HG03060 (cell line): ENCODE measurements around the gene SLC7A5.
"Not testable (repeated sequence)": the region's sequence is repeated elsewhere in the genome, so short reads cannot be mapped to it uniquely, and the experiment has no call there.

Experiments used
- ATAC-seq: cut with Tn5 transposase; IDR thresholded peaks from one replicate; pipeline ENCODE4 v1.9.1; 2021; ENCODE audit warnings: low read depth, moderate number of reproducible peaks; ENCODE audit not compliant: unreplicated experiment

Gene SLC7A5

DNA sequence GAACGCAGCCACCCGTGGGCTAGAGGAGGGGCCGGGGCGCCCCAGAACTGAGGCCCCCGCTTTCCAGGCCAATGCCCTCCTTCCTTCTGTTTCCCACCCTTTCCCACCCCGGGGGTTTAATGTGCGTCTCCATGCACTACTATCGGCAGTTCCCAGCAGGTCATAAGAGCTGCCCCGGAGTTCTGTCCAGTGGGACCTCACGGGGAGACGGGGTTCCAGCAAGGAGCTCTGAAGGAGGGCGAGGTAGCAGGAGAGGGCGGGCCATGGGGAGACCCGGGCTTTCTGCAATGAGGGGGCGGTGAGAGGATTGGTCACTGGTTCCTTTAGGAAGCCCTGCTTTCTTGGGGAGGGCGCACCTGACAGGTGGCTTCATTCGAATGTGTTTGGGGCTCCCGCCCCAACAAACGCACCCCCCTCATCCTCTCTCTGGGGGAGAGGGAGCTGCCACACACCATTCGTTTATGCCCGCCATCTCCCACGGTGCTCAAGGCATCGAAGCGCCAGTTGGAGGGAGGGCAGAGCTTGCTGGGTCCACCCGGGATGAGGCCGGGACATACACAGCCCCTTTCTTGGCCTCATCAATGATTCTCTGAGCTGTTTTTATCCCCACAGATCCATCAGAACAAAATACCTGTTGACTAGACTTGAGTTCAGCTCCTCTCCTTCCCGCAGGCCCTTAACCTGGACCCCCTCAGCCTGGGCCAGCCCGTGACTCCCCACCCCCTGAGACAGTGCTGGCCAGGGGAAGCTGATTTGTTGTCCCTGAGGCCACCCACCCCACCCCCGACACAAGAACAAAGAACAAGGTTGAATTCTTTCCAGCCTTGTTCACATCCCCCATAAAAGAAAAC is 44.1 kb downstream of the SLC7A5 start:
- ATAC-seq: no peak

DNA sequence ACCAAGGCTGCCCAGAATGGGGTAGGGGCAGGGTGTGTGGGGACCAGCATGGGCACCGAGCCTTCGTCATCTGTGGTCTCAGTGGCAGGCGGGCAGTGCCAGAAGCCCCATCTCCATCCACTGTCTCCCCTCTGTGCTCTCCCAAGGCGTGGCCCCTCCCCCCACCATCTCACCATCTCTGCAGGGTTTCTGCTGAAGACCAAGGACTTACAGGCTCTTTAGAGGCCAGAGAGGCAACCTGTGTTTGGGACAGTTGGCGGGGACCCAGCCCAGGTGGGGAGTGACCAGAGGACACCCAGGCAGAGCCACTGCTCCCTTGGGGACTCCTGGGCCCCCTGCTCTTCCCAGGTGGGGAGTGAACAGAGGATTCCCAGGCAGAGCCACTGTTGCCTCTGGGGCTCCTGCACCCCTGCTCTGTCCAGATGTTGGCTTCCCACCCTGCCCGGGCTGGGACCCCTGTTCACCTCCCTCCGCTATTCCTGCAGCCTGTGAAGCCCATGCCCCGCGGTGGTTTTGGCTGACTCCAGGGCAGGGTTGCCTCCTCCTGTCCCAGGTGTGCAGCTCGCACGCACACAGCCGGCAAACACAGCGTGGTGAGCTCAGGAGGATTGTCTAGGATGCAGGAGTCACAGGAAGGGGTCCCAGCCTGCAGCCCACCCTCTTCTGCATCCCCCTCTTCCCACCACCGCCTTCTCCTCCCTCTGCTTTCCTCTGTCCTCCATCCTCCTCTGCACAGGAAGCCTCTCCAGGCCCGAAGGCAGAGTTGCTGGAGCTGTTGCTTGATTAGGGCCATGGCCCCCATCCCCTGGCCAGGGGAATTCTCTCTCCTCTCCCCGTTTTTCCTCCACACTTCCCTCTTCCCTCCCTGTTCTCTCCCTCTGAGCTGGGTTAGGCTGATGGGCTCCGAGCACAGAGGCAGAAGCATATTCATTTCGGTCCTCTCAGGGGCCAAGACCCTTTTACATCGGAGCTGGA is 45.0 kb downstream of the SLC7A5 start:
- no peak for ATAC-seq

DNA sequence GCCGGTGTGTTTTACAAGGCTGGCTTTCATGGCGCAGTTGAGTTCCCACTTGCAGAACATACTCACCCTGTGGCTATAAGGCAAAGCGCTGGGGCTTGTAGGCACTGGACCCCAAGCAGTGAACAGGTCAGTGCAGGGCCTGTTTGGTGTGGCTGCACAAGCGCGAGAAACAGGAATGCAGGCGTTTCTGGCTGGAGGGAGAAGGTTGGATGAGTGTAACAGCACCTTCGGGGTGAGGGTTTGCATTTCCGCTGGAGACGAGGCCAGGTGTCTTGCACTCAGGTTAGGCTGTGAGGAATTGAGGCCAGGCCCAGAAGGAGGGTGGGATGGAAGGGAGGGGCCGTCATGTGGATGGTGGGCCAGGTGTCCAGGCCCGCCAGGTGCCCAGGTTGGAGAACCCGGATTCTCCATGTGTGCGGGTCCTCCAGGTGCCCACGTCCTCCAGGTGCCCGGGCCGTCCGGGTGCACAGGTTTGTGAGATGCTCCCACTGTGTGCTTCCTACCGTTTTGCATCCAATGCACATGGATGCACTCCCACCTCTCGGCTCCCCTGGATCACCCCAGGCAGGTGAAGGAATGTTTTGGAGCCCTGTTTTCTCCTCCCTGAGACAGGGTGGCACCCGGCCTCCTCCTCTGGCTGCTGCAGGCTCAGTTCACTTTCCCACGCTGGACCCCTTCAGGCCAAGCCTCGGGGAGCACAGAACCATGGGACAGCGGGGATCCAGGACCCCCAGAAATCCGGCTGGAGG is 46.0 kb downstream of the SLC7A5 start:
- ATAC-seq: no peak

DNA sequence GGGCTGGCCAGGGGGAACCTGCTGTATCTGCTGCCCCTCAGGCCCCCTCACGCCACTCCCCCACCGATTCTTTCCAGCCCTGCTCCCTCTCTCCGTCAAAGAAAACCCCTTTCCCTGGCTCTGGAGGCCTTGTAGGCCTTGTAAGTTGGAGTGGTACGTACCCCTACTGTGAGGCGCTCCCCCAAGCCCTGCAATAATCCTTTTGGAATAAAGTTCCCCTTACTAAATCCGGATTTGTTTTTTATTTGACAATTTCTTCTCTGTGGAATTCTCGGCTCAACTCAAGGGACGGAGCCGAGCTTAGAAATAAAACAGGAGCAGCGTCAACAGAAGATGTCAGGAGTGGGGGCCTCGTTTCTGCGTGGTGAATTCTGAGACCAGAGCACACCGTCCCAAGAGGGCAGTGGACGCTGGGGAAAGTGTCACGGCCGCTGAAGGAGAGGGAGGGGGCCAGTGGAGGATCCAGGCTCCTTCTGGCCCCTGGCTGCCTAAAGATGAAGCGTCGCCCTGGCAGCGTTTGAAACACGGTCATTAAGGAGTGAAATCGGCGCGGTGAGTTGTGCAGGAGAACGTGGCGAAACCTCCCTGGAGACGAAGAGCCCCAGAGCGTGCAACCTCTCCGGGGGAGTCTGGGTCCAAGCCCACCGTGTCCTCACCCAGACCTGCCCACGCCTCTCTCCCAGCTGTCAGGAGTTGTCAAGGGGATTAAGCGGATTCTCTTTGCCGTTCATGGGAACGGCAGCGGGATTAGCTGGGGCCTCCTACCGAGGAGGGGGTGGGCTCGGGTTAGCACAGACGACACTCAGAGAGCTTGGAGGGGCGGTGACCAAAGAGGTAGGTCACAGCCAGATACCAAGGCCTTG is 47.0 kb downstream of the SLC7A5 start:
- ATAC-seq: no peak

DNA sequence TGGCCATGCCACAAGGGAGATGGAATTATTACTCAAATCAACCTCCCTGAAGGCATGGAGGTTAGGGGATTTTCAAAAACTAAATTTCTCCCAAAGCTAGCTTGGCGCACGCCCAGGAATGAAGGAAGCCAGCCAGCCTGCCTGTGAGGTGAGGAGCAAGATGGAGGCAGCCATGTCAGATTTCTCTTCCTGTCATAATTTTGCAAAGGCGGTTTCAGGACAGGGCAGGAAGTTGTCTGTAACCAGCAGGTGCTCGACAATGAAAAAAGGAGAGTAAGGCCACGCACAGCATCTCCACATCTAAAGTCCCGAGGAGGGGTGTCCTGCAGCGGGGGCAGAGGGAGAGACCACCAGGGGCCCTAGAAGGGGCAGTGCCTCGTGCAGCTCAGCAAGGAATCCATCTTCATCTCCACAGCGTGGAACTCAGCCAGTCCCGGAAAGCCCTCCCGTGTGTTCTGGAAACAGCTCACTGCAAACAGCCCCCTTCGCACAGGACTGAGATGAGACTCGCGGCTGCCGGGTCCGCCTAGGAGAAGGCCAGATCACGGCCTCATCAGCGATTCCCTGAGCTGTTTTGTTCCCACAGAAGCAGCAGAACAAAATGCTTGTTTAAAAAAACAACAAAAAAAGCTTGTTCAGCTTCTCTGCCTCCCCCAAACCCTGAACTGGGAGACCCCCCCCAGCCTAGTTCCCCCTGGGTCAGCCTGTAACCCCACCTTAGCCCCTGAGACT is 47.8 kb downstream of the SLC7A5 start:
- ATAC-seq: no peak

DNA sequence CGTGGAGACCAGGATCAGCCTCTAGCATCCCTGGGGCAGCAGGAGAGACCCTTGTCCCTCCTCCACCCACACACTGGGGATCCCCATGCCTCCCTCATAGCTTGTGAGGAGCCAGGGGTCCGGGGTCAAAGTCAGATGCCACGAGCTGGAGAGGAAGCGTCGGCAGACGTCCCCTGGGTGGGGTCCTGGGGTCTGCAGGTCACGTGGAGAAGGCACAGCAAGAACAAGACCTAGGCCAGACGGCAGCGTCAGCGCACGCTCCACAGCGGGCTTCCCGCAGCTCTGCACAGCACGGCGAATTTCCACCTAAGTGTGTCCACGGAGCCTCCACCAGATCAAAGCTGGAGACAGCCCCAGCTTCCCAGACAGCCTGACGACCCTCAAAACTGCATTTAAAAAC is 49.3 kb downstream of the SLC7A5 start:
- no peak for ATAC-seq

DNA sequence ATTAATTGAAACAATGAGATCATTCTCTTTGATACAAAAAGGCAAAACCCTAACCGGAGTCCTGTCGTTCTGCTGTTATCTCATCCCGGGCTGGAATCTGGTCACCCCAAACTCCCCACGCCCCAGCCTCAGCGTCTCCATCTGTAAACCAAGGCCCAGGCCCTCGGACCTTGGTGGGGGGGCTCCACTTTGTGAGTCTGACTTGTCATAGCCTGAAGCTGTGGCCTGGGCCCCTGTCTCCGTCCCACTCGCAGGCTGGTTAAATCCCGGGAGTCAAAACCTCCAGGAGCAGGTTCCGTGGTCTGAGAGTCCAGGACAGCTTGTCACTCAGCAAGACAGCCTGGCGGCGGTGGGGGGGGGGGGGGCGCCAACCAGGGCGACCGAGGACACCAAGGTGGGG is 50.0 kb downstream of the SLC7A5 start:
- ATAC-seq: no peak

DNA sequence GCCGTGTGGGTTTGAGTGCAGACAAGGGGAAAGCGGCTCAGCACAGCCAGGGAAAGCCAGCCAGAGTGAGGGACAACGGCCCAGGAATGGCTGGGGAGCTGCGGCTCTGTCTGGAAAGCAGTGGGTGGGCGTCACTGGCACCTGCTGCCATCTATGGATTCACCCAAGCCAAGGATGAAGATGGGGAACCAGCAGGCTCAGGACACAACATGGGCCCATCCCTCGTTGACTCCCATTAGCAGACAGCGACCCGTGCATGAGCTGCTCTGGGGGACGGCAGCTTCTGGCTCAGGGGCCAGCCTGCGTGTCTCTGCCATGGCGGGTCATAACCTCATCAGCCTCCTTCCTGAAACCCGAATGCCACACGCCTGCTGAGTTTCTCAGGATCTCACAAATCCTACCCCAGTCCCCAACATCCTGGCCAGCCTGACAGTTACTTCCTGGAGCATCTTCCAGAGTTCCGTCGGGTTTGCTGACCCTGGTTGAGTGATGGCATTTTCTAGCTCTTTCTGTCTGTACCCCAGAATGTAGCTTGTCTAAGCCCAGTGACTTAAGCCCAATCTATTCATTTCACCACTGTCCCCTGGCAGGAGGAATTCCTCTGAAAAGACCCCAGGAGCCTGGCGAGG is 50.7 kb downstream of the SLC7A5 start:
- ATAC-seq: no peak

DNA sequence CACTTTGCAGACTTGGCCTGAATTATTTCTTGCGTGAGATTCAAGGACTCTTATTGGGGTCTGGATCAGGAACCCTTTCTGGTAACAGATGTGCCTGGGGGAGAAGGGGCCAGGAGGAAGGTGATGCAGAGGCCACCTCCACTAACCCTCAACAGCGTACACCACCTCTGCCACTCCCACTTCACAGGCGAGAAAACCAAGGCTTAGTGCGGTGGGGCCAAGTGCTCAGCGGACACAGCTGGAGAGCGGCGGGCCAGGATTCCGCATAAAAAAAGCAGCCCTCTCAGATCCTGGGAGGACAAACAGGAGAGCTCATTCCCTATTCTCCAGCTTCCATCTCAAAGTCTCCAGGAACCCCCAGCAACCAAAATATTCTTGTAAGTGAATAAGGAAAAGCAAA is 51.4 kb downstream of the SLC7A5 start:
- no peak for ATAC-seq

DNA sequence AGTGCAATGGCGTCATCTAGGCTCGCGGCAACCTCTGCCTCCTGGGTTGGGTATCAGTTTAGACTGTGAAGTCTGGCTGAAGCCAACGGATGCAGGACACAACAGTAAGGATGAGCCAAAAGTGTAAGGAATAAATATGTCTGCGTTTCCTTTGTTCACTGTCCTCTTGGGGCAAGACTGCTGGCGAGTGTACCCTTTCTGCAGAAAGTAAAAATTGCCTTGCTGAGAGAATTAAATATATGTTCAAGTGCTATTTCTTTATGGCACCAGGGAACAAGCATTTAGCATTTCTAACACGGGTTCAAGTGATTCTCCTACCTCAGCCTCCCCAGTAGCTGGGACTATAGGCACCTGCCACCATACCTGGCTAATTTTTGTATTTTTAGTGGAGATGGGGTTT is 51.9 kb downstream of the SLC7A5 start:
- ATAC-seq: not testable (repeated sequence)

DNA sequence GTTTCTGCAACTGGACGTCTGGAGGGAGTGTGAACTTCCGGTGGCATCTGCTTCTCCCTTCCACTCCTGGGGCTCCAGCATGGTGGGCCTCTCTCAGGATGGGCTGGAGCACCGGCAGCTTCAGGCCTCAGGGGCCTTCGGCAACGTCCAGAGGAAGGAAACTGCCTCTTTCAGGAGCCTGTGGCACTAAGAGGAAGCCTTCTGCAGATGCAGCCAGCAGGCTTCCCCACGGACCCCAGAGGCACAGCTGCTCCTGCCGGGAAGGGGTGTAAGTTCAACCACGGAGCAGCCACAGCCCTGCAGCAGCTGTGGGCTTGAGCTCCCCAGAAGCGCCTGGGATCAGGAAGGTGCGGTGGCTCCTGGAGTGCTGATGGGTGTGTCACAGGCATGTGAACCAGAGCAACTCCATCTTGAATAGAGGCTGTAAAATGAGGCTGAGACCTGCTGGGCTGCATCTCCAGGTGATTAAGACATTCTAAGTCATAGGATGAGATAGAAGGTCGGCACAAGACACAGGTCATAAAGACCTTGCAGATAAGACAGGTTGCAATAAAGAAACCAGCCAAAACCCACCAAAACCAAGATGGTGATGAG is 52.7 kb downstream of the SLC7A5 start:
- no peak for ATAC-seq

DNA sequence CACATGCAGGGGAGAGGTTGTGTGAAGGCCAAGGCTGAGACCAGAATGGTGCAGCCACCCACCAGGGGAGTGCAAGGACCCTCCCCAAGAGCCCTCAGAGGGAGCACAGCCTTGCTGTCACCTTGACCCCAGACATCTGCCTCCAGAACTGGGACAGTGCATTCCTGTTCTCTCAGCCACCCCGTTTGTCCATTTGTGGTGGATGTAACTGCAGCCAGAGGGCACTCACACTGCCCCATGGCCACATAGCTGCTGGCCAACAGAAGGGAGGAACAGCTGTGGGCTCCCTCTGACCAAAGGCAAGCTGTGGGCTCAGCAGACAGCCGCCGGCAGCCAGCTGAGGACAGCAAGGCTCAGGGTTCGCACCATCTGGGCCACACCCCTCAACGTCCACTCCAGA is 53.7 kb downstream of the SLC7A5 start:
- ATAC-seq: no peak

DNA sequence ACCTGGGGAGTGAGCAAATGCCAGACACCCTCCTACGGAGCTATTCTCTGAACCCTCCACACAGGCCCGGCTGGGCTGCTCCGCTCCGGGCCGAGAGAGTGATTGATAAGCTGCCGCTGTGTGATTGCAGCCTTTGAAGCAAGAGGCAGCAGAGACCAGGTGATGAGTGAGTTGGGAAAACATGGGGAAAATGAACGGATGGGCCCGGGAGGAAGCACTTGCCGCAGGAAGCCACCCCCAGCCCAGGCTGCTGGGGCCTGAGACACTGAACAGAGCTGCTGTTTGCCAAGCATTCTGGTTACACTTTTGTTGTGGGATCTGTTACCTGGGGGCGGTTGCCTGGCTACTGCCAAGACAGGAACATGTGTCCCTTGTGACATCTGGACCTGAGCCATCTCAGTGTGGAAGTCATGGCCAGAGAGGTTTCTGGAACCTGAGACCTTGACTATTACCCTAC is 57.1 kb downstream of the SLC7A5 start:
- ATAC-seq: no peak

DNA sequence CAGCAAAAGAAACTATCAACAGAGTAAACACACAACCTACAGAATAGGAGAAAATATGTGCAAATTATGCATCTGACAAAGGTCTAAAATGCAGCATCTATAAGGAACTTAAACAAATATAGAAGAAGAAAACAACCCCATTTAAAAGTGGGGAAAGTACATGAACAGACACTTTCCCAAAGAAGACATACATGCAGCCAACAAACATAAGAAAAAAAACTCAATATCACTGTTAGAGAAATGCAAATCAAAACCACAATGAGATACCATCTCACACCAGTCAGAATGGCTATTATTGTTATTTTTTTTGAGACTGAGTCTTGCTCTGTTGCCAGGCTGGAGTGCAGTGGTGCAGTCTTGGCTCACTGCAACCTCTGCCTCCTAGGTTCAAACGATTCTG is 57.9 kb downstream of the SLC7A5 start:
- not testable (repeated sequence) for ATAC-seq

DNA sequence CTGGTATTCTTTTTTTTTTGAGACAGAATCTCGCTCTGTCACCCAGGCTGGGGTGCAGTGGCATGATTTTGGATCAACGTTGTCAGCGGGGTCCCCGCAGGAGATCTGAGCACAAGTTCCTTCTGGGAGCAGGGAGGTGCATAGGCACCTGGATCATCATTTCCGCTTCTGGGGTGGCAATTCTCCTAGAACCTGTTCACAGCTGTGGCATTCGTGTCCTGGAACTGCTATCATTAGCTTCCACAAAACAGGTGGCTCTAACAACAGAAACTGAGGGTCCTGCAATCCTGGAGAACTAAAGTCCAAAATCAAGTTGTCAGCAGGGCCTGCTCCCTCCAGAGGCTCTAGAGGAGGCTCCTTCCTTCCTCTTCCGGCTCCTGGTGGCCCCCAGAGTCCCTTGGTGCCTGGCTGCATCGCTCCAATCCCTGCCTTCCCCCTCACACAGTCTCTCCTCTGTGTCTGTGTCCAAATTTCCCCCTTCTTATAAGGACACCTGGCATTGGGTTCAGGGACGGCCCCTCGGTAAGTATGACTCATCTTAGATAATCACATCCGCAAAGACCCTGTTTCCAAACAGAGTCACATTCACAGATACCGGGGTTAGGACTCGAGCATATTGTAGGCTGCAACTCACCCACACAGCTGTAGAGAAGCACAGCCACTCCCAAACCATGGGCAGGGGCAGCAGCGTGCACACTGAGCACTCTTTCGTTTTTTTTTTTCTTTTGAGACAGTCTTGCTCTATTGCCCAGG is 60.0 kb downstream of the SLC7A5 start:
- ATAC-seq: peak; percentile 34

DNA sequence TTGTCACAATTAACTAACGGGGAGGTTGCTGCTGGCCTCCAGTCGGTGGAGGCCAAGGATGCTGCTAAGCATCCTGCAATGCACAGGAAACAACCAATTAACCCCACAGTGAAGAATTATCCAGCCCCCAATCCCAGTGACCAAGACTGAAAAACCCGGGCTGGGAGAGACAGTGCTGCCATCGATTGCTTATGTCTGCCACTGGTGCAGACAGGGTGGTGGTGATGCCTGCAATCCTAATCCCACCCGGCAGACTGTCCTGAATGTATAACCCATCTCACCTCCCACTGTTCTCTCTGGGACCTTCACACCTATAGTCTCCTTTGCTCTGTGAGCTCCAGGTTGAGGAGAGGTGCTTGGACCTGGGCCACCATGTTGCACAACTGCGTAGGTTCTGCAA is 61.2 kb downstream of the SLC7A5 start:
- ATAC-seq: no peak
